Left lung (tissue), 10 donors: ENCODE results near the gene CEP44. TPM values are rescaled to one million over a fixed set of nuclear protein-coding genes. Genes with fewer than 3 reads are reported as not detected.

ENCODE experiments used
- ATAC-seq: fragments of 200-7000 bp; cut with Tn5 transposase; one replicate; pipeline ENCODE4 v1.9.1; 2020; ENCODE audit warnings: moderate library complexity
- DNase-seq, 4 donors: peaks; one replicate each; pipeline ENCODE4 v3.0.0-alpha.2; 2013 to 2020
- H3K27ac ChIP-seq, 2 donors: fragments of 200-600 bp; sonication (generic) in 1 of 2; one replicate each; pipeline versions ENCODE4 v1.5.0 to v1.8.0; 2020 to 2021
- H3K27me3 ChIP-seq, 2 donors: fragments of 200-600 bp; sonication (generic) in 1 of 2; one replicate each; pipeline versions ENCODE4 v1.5.0 to v1.8.0; 2020 to 2021
- H3K36me3 ChIP-seq, 2 donors: fragments of 200-600 bp; sonication (generic) in 1 of 2; one replicate each; pipeline versions ENCODE4 v1.5.0 to v1.8.0; 2020 to 2021
- H3K4me1 ChIP-seq, 2 donors: fragments of 200-600 bp; one replicate each; pipeline ENCODE4 v1.8.0; 2021
- H3K4me3 ChIP-seq, 2 donors: fragments of 200-600 bp; sonication (generic) in 1 of 2; one replicate each; pipeline versions ENCODE4 v1.5.0 to v1.8.0; 2020 to 2021; ENCODE audit warnings: mild to moderate bottlenecking in 1 of 2
- H3K9me3 ChIP-seq, 2 donors: fragments of 200-600 bp; sonication (generic) in 1 of 2; one replicate each; pipeline versions ENCODE4 v1.5.0 to v1.8.0; 2020 to 2021
- CTCF ChIP-seq, 2 donors: fragments of 200-600 bp; sonication (generic) in 1 of 2; IDR thresholded peaks; one replicate each; pipeline versions ENCODE4 v1.5.0 to v1.8.0; 2021; ENCODE audit warnings: antibody characterized with exemption in 2 of 2
- intact Hi-C, 2 donors: fragments of 100-400 bp; cut with DNase I; formaldehyde crosslinking; loops; one replicate each; pipeline versions ENCODE4 v1.11.2 to v1.14.2; 2022
- polyA plus RNA-seq, 6 donors: library from polyadenylated mRNA; unstranded; fragments of 120-200 nt; gene quantifications; one replicate each; pipeline ENCODE4 v1.2.1, GENCODE V29; 2013; ENCODE audit not compliant: insufficient read length in 6 of 6
- total RNA-seq, 2 donors: library from RNA; stranded (reverse); fragmentation: NEBNext Ultra II Directional; extraction: Animal tissue kit (Norgen Biotek cat#: 25700); gene quantifications; one replicate each; pipeline ENCODE4 v1.2.1, GENCODE V29; 2021
- donor health status: DM: no; HTN: yes; CAD: no.
- donor health status: DM: no; HTN: no; CAD: no.

CEP44 gene
- total and polyA plus RNA-seq, 8 donors, result 11.9 to 33.8 (median 27.9) TPM

- no peak for DNase-seq
- Histone ChIP-seq H3K9me3 (no peaks in the 10 kb centered on the region), H3K27me3 (no peaks in the 10 kb centered on the region), H3K4me3 (no peak overlapping the region), H3K27ac (no peak overlapping the region), H3K36me3 (peaks cover 0 to 2% of the 10 kb centered on the region in 2 donors), H3K4me1 (no peaks in the 10 kb centered on the region)
- no peak for TF ChIP-seq CTCF (IDR thresholded peaks at IDR 0.05)
- ATAC-seq, result no peak
- intact Hi-C loops, result no loop called here
Measured at GRCh38 chr4:174245714-174246113, 38.0 kb upstream of the CEP44 start.

GRCh38 chr4:174248407-174248806 lies 35.3 kb upstream of the CEP44 start:
- no peak for ATAC-seq
- H3K27me3 ChIP-seq, result no peaks in the 10 kb centered on the region
- no peaks in the 10 kb centered on the region for H3K4me1 ChIP-seq
- no peak for DNase-seq
- intact Hi-C loops, result no loop called here
- H3K36me3 ChIP-seq, result no peaks in the 10 kb centered on the region
- no peak for TF ChIP-seq CTCF (IDR thresholded peaks at IDR 0.05)
- no peak overlapping the region for H3K4me3 ChIP-seq
- H3K9me3 ChIP-seq, result no peaks in the 10 kb centered on the region
- no peak overlapping the region for H3K27ac ChIP-seq

GRCh38 chr4:174252412-174252811 lies 31.3 kb upstream of the CEP44 start:
- H3K36me3 ChIP-seq, result peaks cover 0 to 5% of the 10 kb centered on the region in 2 donors
- H3K9me3 ChIP-seq, result no peaks in the 10 kb centered on the region
- DNase-seq (no peak), ATAC-seq (no peak)
- no peaks in the 10 kb centered on the region for H3K27me3 ChIP-seq
- H3K4me1 ChIP-seq, result no peaks in the 10 kb centered on the region
- H3K27ac ChIP-seq, result no peak overlapping the region
- intact Hi-C loops, result no loop called here
- TF ChIP-seq CTCF (IDR thresholded peaks at IDR 0.05), result no peak
- no peak overlapping the region for H3K4me3 ChIP-seq

GRCh38 chr4:174254613-174255012 lies 29.1 kb upstream of the CEP44 start:
- H3K36me3 ChIP-seq, result peaks cover 0 to 8% of the 10 kb centered on the region in 2 donors
- TF ChIP-seq CTCF (IDR thresholded peaks at IDR 0.05), result no peak
- ATAC-seq, result no peak
- intact Hi-C loops, result no loop called here
- H3K4me1 ChIP-seq, result no peaks in the 10 kb centered on the region
- no peak overlapping the region for H3K4me3 ChIP-seq
- no peaks in the 10 kb centered on the region for H3K9me3 ChIP-seq
- DNase-seq, result no peak
- H3K27me3 ChIP-seq, result no peaks in the 10 kb centered on the region
- H3K27ac ChIP-seq, result no peak overlapping the region

GRCh38 chr4:174255374-174255773 lies 28.3 kb upstream of the CEP44 start:
- ATAC-seq (no peak), DNase-seq (no peak)
- Histone ChIP-seq H3K27ac (no peak overlapping the region), H3K27me3 (no peaks in the 10 kb centered on the region), H3K36me3 (peaks cover 0 to 8% of the 10 kb centered on the region in 2 donors), H3K4me3 (no peak overlapping the region), H3K4me1 (no peaks in the 10 kb centered on the region), H3K9me3 (no peaks in the 10 kb centered on the region)
- TF ChIP-seq CTCF (IDR thresholded peaks at IDR 0.05), result no peak
- intact Hi-C loops, result no loop called here
